PC-9 (cell line): ENCODE data around the gene ZDHHC8. TPM values are rescaled to one million over a fixed set of nuclear protein-coding genes. Genes with fewer than 3 reads are reported as not detected.

Experiments
- BruUV-seq: library from RNA; stranded (reverse); fragments of 400-500 nt; replicated peaks from 2 replicates; lab custom pipeline; 2021; lab: Mats Ljungman, UMichigan
- CTCF ChIA-PET: fragments of 300-600 bp; sonication (Branson Sonifier 250); formaldehyde crosslinking; loops from one replicate; lab custom pipeline; 2022; ENCODE audit warnings: antibody characterized with exemption; lab: Charles Lee
- POLR2A ChIA-PET: fragments of 300-600 bp; sonication (Branson Sonifier 250); formaldehyde crosslinking; loops from one replicate; lab custom pipeline; 2022; ENCODE audit warnings: antibody characterized with exemption; ENCODE audit not compliant: unreplicated experiment; lab: Charles Lee
- DNase-seq, 2 experiments: peaks; one replicate each; pipeline versions ENCODE4 v3.0.0 to v3.0.0-alpha.2; 2015 to 2022; ENCODE audit warnings: mixed read lengths in 1 of 2
- H2AFZ ChIP-seq: fragments of 200-600 bp; sonication (generic); 2 replicates; pipeline ENCODE4 v1.8.1; 2017; ENCODE audit warnings: antibody characterized with exemption
- H3F3A ChIP-seq: fragments of 200-600 bp; sonication (generic); 2 replicates; pipeline ENCODE4 v1.8.1; 2017; ENCODE audit warnings: antibody characterized with exemption, mild to moderate bottlenecking, low read depth; ENCODE audit not compliant: insufficient read depth
- H3K27ac ChIP-seq: fragments of 200-600 bp; sonication (generic); 2 replicates; pipeline ENCODE4 v1.6.1; 2016; ENCODE audit warnings: mixed run types
- H3K27me3 ChIP-seq: fragments of 200-600 bp; sonication (generic); 2 replicates; pipeline ENCODE4 v1.6.1; 2016; ENCODE audit warnings: low read depth, mixed run types; ENCODE audit not compliant: insufficient read depth
- H3K36me3 ChIP-seq: fragments of 200-600 bp; sonication (generic); 2 replicates; pipeline ENCODE4 v1.6.1; 2016; ENCODE audit warnings: low read depth, mixed run types
- H3K4me1 ChIP-seq: fragments of 200-600 bp; sonication (generic); replicated peaks from 2 replicates; pipeline ENCODE4 v1.6.1; 2016; ENCODE audit warnings: mixed run types; ENCODE audit not compliant: insufficient read depth
- H3K4me2 ChIP-seq: fragments of 200-600 bp; sonication (generic); 2 replicates; pipeline ENCODE4 v1.6.1; 2017; ENCODE audit warnings: mixed run types
- H3K4me3 ChIP-seq: fragments of 200-600 bp; sonication (generic); 2 replicates; pipeline ENCODE4 v1.6.1; 2016; ENCODE audit warnings: mixed run types
- H3K79me2 ChIP-seq: fragments of 200-600 bp; sonication (generic); 2 replicates; pipeline ENCODE4 v1.6.1; 2017; ENCODE audit warnings: low read depth, mixed run types
- H3K9me2 ChIP-seq: fragments of 200-600 bp; sonication (generic); 2 replicates; pipeline ENCODE4 v1.8.1; 2017; ENCODE audit warnings: mild to moderate bottlenecking; ENCODE audit not compliant: insufficient read depth
- H3K9me3 ChIP-seq: fragments of 200-600 bp; sonication (generic); 2 replicates; pipeline ENCODE4 v1.8.1; 2016; ENCODE audit warnings: low read depth; ENCODE audit not compliant: insufficient read depth
- H4K20me1 ChIP-seq: fragments of 200-600 bp; sonication (generic); 2 replicates; pipeline ENCODE4 v1.8.1; 2017; ENCODE audit not compliant: insufficient read depth
- CTCF ChIP-seq: fragments of 200-600 bp; sonication (generic); conservative IDR thresholded peaks from 2 replicates; pipeline ENCODE4 v1.6.1; 2017; ENCODE audit warnings: mixed run types, antibody characterized with exemption, mild to moderate bottlenecking, moderate library complexity
- EZH2 ChIP-seq: fragments of 200-600 bp; sonication (generic); IDR thresholded peaks from 2 replicates; pipeline ENCODE4 v1.8.0; 2017; ENCODE audit warnings: antibody characterized with exemption, low read depth
- intact Hi-C: fragments of 100-400 bp; cut with micrococcal nuclease; formaldehyde crosslinking; loops from one replicate; pipeline ENCODE4 v1.10.0; 2022; ENCODE audit not compliant: unreplicated experiment
- total RNA-seq: library from RNA; stranded (reverse); gene quantifications from 2 replicates; pipeline ENCODE4 v1.2.3, GENCODE V29; 2021

The ZDHHC8 gene
- total RNA-seq, 1 experiment from 2014 or later, result 34.4 TPM

- Histone ChIP-seq H3K27me3 (no peaks in the 10 kb centered on the region), H3K4me3 (peak overlapping the region; percentile 67), H3K4me2 (peak overlapping the region; percentile 68), H3K27ac (0 out of 2 replicates have a peak overlapping the region, but pooled peaks have one; percentile 28), H2AFZ (peak overlapping the region; percentile 88), H3K36me3 (no peaks in the 10 kb centered on the region), H4K20me1 (no peaks in the 10 kb centered on the region), H3F3A (peaks cover 7% of the 10 kb centered on the region; the same call in 1 of the 2 replicates), H3K4me1 (peaks cover 9% of the 10 kb centered on the region; the same call in 1 of the 2 replicates), H3K79me2 (peaks cover 55% of the 10 kb centered on the region), H3K9me2 (no peaks in the 10 kb centered on the region), H3K9me3 (no peaks in the 10 kb centered on the region)
- intact Hi-C loops, result loop anchor here (2.0 kb wide), 2 partner anchors 36 to 154 kb away; partner anchors contain the start of gene DGCR8
- TF ChIP-seq EZH2, result no peak
- TF ChIP-seq CTCF, result no peak
- ChIA-PET POLR2A (no interaction called here), CTCF (no interaction called here)
- DNase-seq, result no peak
- no TSS peak for BruUV-seq
Observed at GRCh38 chr22:20116376-20116950, 15.1 kb upstream of the ZDHHC8 start.

GRCh38 chr22:20116951-20117632, 14.5 kb upstream of the ZDHHC8 start, which contains the start of gene TRMT2A:
TSS of gene TRMT2A (minus strand) at chr22:20117226. CDS start at chr22:20116906, 320 bp downstream.
- peak within 1 kb of the TSS; percentile 86 for H3K4me2 ChIP-seq
- H3K9me2 ChIP-seq, result no peaks in the 10 kb centered on the region
- POLR2A ChIA-PET, result no interaction called here
- H3K79me2 ChIP-seq, result peaks cover 59% of the 10 kb centered on the region
- H4K20me1 ChIP-seq, result no peaks in the 10 kb centered on the region
- intact Hi-C loops, result loop anchor here (2.0 kb wide), 2 partner anchors 36 to 154 kb away; partner anchors contain the start of gene DGCR8
- peaks cover 4% of the 10 kb centered on the region; the same call in 1 of the 2 replicates for H3F3A ChIP-seq
- DNase-seq, result peak; percentile 80 to 95
- no peaks in the 10 kb centered on the region for H3K36me3 ChIP-seq
- no peak for TF ChIP-seq EZH2
- TF ChIP-seq CTCF, result no peak
- peak within 1 kb of the TSS; percentile 88 for H2AFZ ChIP-seq
- no peaks in the 10 kb centered on the region for H3K9me3 ChIP-seq
- CTCF ChIA-PET, result no interaction called here
- 0 out of 2 replicates have a peak within 1 kb of the TSS, but pooled peaks have one; percentile 28 for H3K27ac ChIP-seq
- peak within 1 kb of the TSS; percentile 75 for H3K4me3 ChIP-seq
- H3K27me3 ChIP-seq, result no peaks in the 10 kb centered on the region
- no TSS peak for BruUV-seq
- H3K4me1 ChIP-seq, result peaks cover 9% of the 10 kb centered on the region; the same call in 1 of the 2 replicates

- peak overlapping the region; percentile 75 for H3K4me3 ChIP-seq
- no peaks in the 10 kb centered on the region for H4K20me1 ChIP-seq
- no peaks in the 10 kb centered on the region for H3K9me2 ChIP-seq
- POLR2A ChIA-PET, result no interaction called here
- no peaks in the 10 kb centered on the region for H3K36me3 ChIP-seq
- H3K27me3 ChIP-seq, result no peaks in the 10 kb centered on the region
- H3K4me2 ChIP-seq, result peak overlapping the region; percentile 86
- peaks cover 9% of the 10 kb centered on the region; the same call in 1 of the 2 replicates for H3K4me1 ChIP-seq
- CTCF ChIA-PET, result no interaction called here
- H3K9me3 ChIP-seq, result no peaks in the 10 kb centered on the region
- H3F3A ChIP-seq, result no peaks in the 10 kb centered on the region
- no peak overlapping the region for H3K27ac ChIP-seq
- no peak overlapping the region; the same call in 1 of the 2 replicates for H2AFZ ChIP-seq
- DNase-seq, result no peak
- peaks cover 62% of the 10 kb centered on the region for H3K79me2 ChIP-seq
- TF ChIP-seq EZH2 (no peak), CTCF (no peak)
- intact Hi-C loops, result loop anchor here (2.0 kb wide), 2 partner anchors 37 to 155 kb away; partner anchors contain the start of gene DGCR8
- no TSS peak for BruUV-seq
Observed at GRCh38 chr22:20117633-20118299, 13.8 kb upstream of the ZDHHC8 start.
